ENCODE results near the gene MICOS13. TPM values are rescaled to one million over a fixed set of nuclear protein-coding genes. Genes with fewer than 3 reads are reported as not detected.

The MICOS13 gene
- total RNA-seq, 4 donors from 2014 or later = 46.4 to 70.0 (median 59.3) TPM

DNA sequence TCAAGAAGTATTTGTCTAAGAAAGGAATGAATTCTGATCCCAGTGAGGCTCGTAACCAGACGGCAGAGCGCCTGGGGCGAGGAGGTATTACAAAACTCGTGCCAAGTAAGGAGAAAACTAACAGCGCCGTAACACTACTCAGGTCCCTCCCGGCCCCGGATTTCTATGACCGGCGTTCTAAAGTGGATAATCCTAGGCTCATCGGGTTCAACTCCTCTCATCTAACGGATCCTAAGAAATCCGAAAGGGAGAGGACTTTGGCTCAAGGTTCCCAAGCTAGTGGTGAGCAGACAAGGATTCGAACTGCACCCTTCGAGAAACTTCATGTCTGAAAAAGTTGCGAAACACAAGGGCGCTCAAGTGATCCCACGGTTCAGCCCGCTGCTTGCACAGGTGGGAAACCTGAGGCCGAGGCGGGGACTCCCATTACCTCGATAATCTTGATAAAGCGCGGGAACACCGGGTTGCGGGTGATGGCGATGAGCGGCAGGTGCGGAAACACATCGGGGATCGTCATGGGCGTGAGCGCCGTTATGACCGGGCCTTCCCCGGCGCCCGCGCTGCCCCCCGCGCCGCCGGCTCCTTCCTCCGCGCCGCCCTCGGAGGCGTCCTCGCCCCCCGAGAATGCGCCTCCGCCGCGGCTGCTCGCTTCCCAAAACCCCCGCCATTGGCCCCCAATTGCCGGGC is 39.1 kb upstream of the MICOS13 start:
- DNase-seq (ENCODE audit: extremely low spot score) = no peak

DNA sequence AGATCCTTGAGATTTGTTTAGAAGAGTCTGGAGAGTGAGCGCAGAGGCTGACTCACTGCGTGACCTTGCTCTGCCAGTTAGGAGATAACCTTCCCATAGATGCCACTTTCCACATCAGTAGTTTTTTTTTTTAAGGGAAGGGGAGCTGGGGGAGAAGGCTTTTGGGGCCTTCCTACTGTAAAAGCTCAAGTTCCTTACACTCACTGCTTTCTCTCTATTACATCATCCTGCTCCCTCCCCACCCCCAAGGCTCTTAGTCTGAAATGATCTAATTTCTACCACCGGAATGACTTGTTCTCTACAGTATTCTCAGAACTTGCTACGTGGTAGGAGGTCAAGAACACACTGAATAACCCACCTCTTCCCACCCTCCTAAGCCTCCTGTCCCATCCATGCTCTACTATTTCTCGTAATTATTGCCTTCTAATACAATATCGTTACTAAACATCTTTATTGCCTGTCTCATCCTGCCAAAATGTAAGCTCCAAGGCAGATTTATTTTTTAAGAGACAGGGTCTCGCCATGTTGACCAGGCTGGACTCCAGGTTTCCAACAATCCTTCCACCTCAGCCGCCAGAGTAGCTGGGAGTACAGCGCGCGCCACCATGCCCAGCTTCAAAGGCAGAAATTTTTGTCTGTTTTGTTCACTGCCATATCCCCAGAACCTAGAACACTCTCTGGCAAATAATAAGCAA is 38.4 kb upstream of the MICOS13 start:
- Histone ChIP-seq H3K27ac (replicated peaks in 1 of 4) (peak overlapping the region; percentile 96 to 98 (median 97)), H3K36me3 (peaks cover 6 to 16% (median 13%) of the 10 kb centered on the region in 4 donors), H3K27me3 (no peaks in the 10 kb centered on the region), H3K4me3 (peak overlapping the region; percentile 90 to 97 (median 95)), H3K9me3 (no peaks in the 10 kb centered on the region), H3K4me1 (peaks cover 25 to 42% (median 32%) of the 10 kb centered on the region in 4 donors)
- DNase-seq (ENCODE audit: extremely low spot score) = no peak
- TF ChIP-seq EP300 (IDR thresholded peaks at IDR 0.05) (no peak), POLR2A (IDR thresholded peaks at IDR 0.05; ENCODE audit: low read depth) (no peak), POLR2AphosphoS5 (IDR thresholded peaks at IDR 0.05) (no peak), CTCF (IDR thresholded peaks at IDR 0.05) (no peak)
- 21% methylated on average over 11 of the region's 11 CpGs for WGBS
- intact Hi-C loops (cut with DNase I) = no loop called here

More for the DNA sequence above, 39.1 kb upstream of the MICOS13 start:
- Histone ChIP-seq H3K27me3 (no peaks in the 10 kb centered on the region), H3K27ac (replicated peaks in 1 of 4) (peak overlapping the region; percentile 96 to 98 (median 97)), H3K9me3 (no peaks in the 10 kb centered on the region), H3K4me3 (peak overlapping the region; percentile 90 to 97 (median 95)), H3K4me1 (peaks cover 25 to 42% (median 32%) of the 10 kb centered on the region in 4 donors), H3K36me3 (peaks cover 0 to 9% (median 6%) of the 10 kb centered on the region in 4 donors)
- intact Hi-C loops (cut with DNase I) = no loop called here
- WGBS = under 1% methylated on average over 27 of the region's 58 CpGs
- TF ChIP-seq CTCF (IDR thresholded peaks at IDR 0.05) (no peak), EP300 (IDR thresholded peaks at IDR 0.05) (no peak), POLR2A (IDR thresholded peaks at IDR 0.05; ENCODE audit: low read depth) (no peak), POLR2AphosphoS5 (IDR thresholded peaks at IDR 0.05) (no peak)

DNA sequence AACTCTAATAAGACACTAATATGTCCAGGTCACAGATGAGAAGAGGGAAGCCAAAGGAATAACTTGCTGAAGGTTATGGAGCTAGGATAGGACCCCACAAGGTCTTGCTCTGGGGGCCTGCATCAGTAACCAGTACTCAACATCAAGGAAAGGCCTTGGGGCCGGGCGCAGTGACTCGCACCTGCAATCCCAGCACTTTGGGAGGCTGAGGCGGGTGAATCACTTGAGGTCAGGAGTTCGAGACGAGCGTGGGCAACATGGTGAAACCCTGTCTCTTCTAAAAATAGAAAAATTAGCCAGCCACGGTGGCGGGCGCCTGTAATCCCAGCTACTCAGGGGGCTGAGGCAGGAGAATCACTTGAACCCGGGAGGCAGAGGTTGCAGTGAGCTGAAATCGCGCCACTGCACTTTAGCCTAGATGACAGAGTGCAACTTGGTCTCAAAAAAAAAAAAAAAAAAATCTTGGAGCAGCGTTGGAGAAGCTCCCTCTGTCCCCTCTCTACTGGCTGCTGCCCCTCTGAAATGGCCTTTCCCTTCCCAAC is 37.8 kb upstream of the MICOS13 start:
- H3K4me3 ChIP-seq = peak overlapping the region in 2 of 4 donors; percentile 96 to 97
- TF ChIP-seq EP300 (IDR thresholded peaks at IDR 0.05) = no peak
- no peak for TF ChIP-seq POLR2A (IDR thresholded peaks at IDR 0.05; ENCODE audit: low read depth)
- no peak for TF ChIP-seq CTCF (IDR thresholded peaks at IDR 0.05)
- no peak for TF ChIP-seq POLR2AphosphoS5 (IDR thresholded peaks at IDR 0.05)
- WGBS = 70% methylated on average over 14 of the region's 14 CpGs
- no peak for DNase-seq (ENCODE audit: extremely low spot score)
- peaks cover 25 to 42% (median 32%) of the 10 kb centered on the region in 4 donors for H3K4me1 ChIP-seq
- no peaks in the 10 kb centered on the region for H3K27me3 ChIP-seq
- intact Hi-C loops (cut with DNase I) = no loop called here
- H3K27ac ChIP-seq (replicated peaks in 1 of 4) = peak overlapping the region in 3 of 4 donors; percentile 97 to 98 (median 97)
- peaks cover 12 to 22% (median 20%) of the 10 kb centered on the region in 4 donors for H3K36me3 ChIP-seq
- no peaks in the 10 kb centered on the region for H3K9me3 ChIP-seq

- H3K27ac ChIP-seq (replicated peaks in 1 of 4) = no peak overlapping the region
- intact Hi-C loops (cut with DNase I) = no loop called here
- H3K4me1 ChIP-seq = peaks cover 25 to 42% (median 32%) of the 10 kb centered on the region in 4 donors
- no peaks in the 10 kb centered on the region for H3K9me3 ChIP-seq
- no peak for TF ChIP-seq POLR2AphosphoS5 (IDR thresholded peaks at IDR 0.05)
- no peak for TF ChIP-seq POLR2A (IDR thresholded peaks at IDR 0.05; ENCODE audit: low read depth)
- TF ChIP-seq CTCF (IDR thresholded peaks at IDR 0.05) = no peak
- TF ChIP-seq EP300 (IDR thresholded peaks at IDR 0.05) = no peak
- 84% methylated on average over 8 of the region's 8 CpGs for WGBS
- no peaks in the 10 kb centered on the region for H3K27me3 ChIP-seq
- peaks cover 19 to 30% (median 26%) of the 10 kb centered on the region in 4 donors for H3K36me3 ChIP-seq
- no peak overlapping the region for H3K4me3 ChIP-seq
- DNase-seq (ENCODE audit: extremely low spot score) = no peak
Measured at GRCh38 chr19:5717215-5717935, 37.1 kb upstream of the MICOS13 start.

All from esophagus muscularis mucosa (tissue), 4 donors.